ENCODE results near the gene CFAP20DC.
"Not testable (repeated sequence)": the region's sequence is repeated elsewhere in the genome, so short reads cannot be mapped to it uniquely, and the experiment has no call there.

Gene CFAP20DC

GRCh38 chr3:58991623-58992022, 58.2 kb downstream of the CFAP20DC start:
- H3K27me3 ChIP-seq (ENCODE audit: insufficient read depth, low read length): no peaks in the 10 kb centered on the region
- no peak overlapping the region for H3K9ac ChIP-seq (ENCODE audit: low read depth, low read length)
- no peaks in the 10 kb centered on the region for H3K36me3 ChIP-seq (ENCODE audit: insufficient read depth, low read depth, low read length)
- H3K27ac ChIP-seq (ENCODE audit: low read length): no peak overlapping the region
- no peak overlapping the region for H3K4me3 ChIP-seq (ENCODE audit: low read length)
- H3K9me3 ChIP-seq (ENCODE audit: insufficient read depth, low read depth, low read length): no peaks in the 10 kb centered on the region
- no peaks in the 10 kb centered on the region for H3K4me1 ChIP-seq (ENCODE audit: insufficient read depth, low read length)

GRCh38 chr3:58991026-58991425, 58.8 kb downstream of the CFAP20DC start:
- no peaks in the 10 kb centered on the region for H3K4me1 ChIP-seq (ENCODE audit: insufficient read depth, low read length)
- no peaks in the 10 kb centered on the region for H3K27me3 ChIP-seq (ENCODE audit: insufficient read depth, low read length)
- H3K27ac ChIP-seq (ENCODE audit: low read length): no peak overlapping the region
- no peaks in the 10 kb centered on the region for H3K36me3 ChIP-seq (ENCODE audit: insufficient read depth, low read depth, low read length)
- H3K9ac ChIP-seq (ENCODE audit: low read depth, low read length): no peak overlapping the region
- H3K9me3 ChIP-seq (ENCODE audit: insufficient read depth, low read depth, low read length): no peaks in the 10 kb centered on the region
- H3K4me3 ChIP-seq (ENCODE audit: low read length): no peak overlapping the region

- no peaks in the 10 kb centered on the region for H3K27me3 ChIP-seq (ENCODE audit: insufficient read depth, low read length)
- H3K4me3 ChIP-seq (ENCODE audit: low read length): no peak overlapping the region
- no peaks in the 10 kb centered on the region for H3K4me1 ChIP-seq (ENCODE audit: insufficient read depth, low read length)
- no peak overlapping the region for H3K9ac ChIP-seq (ENCODE audit: low read depth, low read length)
- H3K9me3 ChIP-seq (ENCODE audit: insufficient read depth, low read depth, low read length): no peaks in the 10 kb centered on the region
- H3K27ac ChIP-seq (ENCODE audit: low read length): no peak overlapping the region
- H3K36me3 ChIP-seq (ENCODE audit: insufficient read depth, low read depth, low read length): no peaks in the 10 kb centered on the region
These were observed 59.9 kb downstream of the CFAP20DC start for GRCh38 chr3:58989955-58990354.

GRCh38 chr3:58989163-58989562, 60.7 kb downstream of the CFAP20DC start:
- no peak overlapping the region for H3K4me3 ChIP-seq (ENCODE audit: low read length)
- no peaks in the 10 kb centered on the region for H3K4me1 ChIP-seq (ENCODE audit: insufficient read depth, low read length)
- no peaks in the 10 kb centered on the region for H3K9me3 ChIP-seq (ENCODE audit: insufficient read depth, low read depth, low read length)
- H3K36me3 ChIP-seq (ENCODE audit: insufficient read depth, low read depth, low read length): no peaks in the 10 kb centered on the region
- H3K9ac ChIP-seq (ENCODE audit: low read depth, low read length): no peak overlapping the region
- no peaks in the 10 kb centered on the region for H3K27me3 ChIP-seq (ENCODE audit: insufficient read depth, low read length)
- no peak overlapping the region for H3K27ac ChIP-seq (ENCODE audit: low read length)

- no peaks in the 10 kb centered on the region for H3K9me3 ChIP-seq (ENCODE audit: insufficient read depth, low read depth, low read length)
- H3K36me3 ChIP-seq (ENCODE audit: insufficient read depth, low read depth, low read length): no peaks in the 10 kb centered on the region
- no peak overlapping the region for H3K9ac ChIP-seq (ENCODE audit: low read depth, low read length)
- H3K4me1 ChIP-seq (ENCODE audit: insufficient read depth, low read length): no peaks in the 10 kb centered on the region
- H3K4me3 ChIP-seq (ENCODE audit: low read length): no peak overlapping the region
- H3K27ac ChIP-seq (ENCODE audit: low read length): no peak overlapping the region
- H3K27me3 ChIP-seq (ENCODE audit: insufficient read depth, low read length): no peaks in the 10 kb centered on the region
These were observed 61.8 kb downstream of the CFAP20DC start for GRCh38 chr3:58988041-58988440.

- H3K4me1 ChIP-seq (ENCODE audit: insufficient read depth, low read length): no peaks in the 10 kb centered on the region
- no peak overlapping the region for H3K27ac ChIP-seq (ENCODE audit: low read length)
- no peak overlapping the region for H3K9ac ChIP-seq (ENCODE audit: low read depth, low read length)
- no peaks in the 10 kb centered on the region for H3K27me3 ChIP-seq (ENCODE audit: insufficient read depth, low read length)
- H3K9me3 ChIP-seq (ENCODE audit: insufficient read depth, low read depth, low read length): no peaks in the 10 kb centered on the region
- no peak overlapping the region for H3K4me3 ChIP-seq (ENCODE audit: low read length)
- no peaks in the 10 kb centered on the region for H3K36me3 ChIP-seq (ENCODE audit: insufficient read depth, low read depth, low read length)
These were observed 63.2 kb downstream of the CFAP20DC start for GRCh38 chr3:58986654-58987053.

- Histone ChIP-seq H3K9ac (ENCODE audit: low read depth, low read length) (no peak overlapping the region), H3K4me1 (ENCODE audit: insufficient read depth, low read length) (no peaks in the 10 kb centered on the region), H3K4me3 (ENCODE audit: low read length) (no peak overlapping the region), H3K27ac (ENCODE audit: low read length) (no peak overlapping the region), H3K27me3 (ENCODE audit: insufficient read depth, low read length) (no peaks in the 10 kb centered on the region), H3K9me3 (ENCODE audit: insufficient read depth, low read depth, low read length) (no peaks in the 10 kb centered on the region), H3K36me3 (ENCODE audit: insufficient read depth, low read depth, low read length) (no peaks in the 10 kb centered on the region)
These were observed 70.0 kb downstream of the CFAP20DC start for GRCh38 chr3:58979840-58980239.

GRCh38 chr3:58973796-58974195, 76.0 kb downstream of the CFAP20DC start:
- Histone ChIP-seq H3K27ac (ENCODE audit: low read length) (no peak overlapping the region), H3K36me3 (ENCODE audit: insufficient read depth, low read depth, low read length) (no peaks in the 10 kb centered on the region), H3K9ac (ENCODE audit: low read depth, low read length) (no peak overlapping the region), H3K4me1 (ENCODE audit: insufficient read depth, low read length) (no peaks in the 10 kb centered on the region), H3K27me3 (ENCODE audit: insufficient read depth, low read length) (no peaks in the 10 kb centered on the region), H3K4me3 (ENCODE audit: low read length) (no peak overlapping the region), H3K9me3 (ENCODE audit: insufficient read depth, low read depth, low read length) (no peaks in the 10 kb centered on the region)

GRCh38 chr3:58967866-58968265, 82.0 kb downstream of the CFAP20DC start:
- not testable (repeated sequence) for H3K9me3 ChIP-seq (ENCODE audit: insufficient read depth, low read depth, low read length); H3K4me1 ChIP-seq (ENCODE audit: insufficient read depth, low read length); H3K4me3 ChIP-seq (ENCODE audit: low read length); H3K9ac ChIP-seq (ENCODE audit: low read depth, low read length); H3K36me3 ChIP-seq (ENCODE audit: insufficient read depth, low read depth, low read length); H3K27ac ChIP-seq (ENCODE audit: low read length); H3K27me3 ChIP-seq (ENCODE audit: insufficient read depth, low read length)

GRCh38 chr3:58965865-58966264, 84.0 kb downstream of the CFAP20DC start:
- Histone ChIP-seq H3K27ac (ENCODE audit: low read length) (no peak overlapping the region), H3K9ac (ENCODE audit: low read depth, low read length) (no peak overlapping the region), H3K4me1 (ENCODE audit: insufficient read depth, low read length) (no peaks in the 10 kb centered on the region), H3K27me3 (ENCODE audit: insufficient read depth, low read length) (no peaks in the 10 kb centered on the region), H3K36me3 (ENCODE audit: insufficient read depth, low read depth, low read length) (no peaks in the 10 kb centered on the region), H3K9me3 (ENCODE audit: insufficient read depth, low read depth, low read length) (no peaks in the 10 kb centered on the region), H3K4me3 (ENCODE audit: low read length) (no peak overlapping the region)

- Histone ChIP-seq H3K27me3 (ENCODE audit: insufficient read depth, low read length) (no peaks in the 10 kb centered on the region), H3K27ac (ENCODE audit: low read length) (no peak overlapping the region), H3K9me3 (ENCODE audit: insufficient read depth, low read depth, low read length) (no peaks in the 10 kb centered on the region)
These were observed 85.8 kb downstream of the CFAP20DC start for GRCh38 chr3:58963928-58964503.

GRCh38 chr3:58962816-58963215, 87.0 kb downstream of the CFAP20DC start:
- H3K9me3 ChIP-seq (ENCODE audit: insufficient read depth, low read depth, low read length): no peaks in the 10 kb centered on the region
- H3K9ac ChIP-seq (ENCODE audit: low read depth, low read length): no peak overlapping the region
- no peak overlapping the region for H3K27ac ChIP-seq (ENCODE audit: low read length)

More at GRCh38 chr3:58963928-58964503, 85.8 kb downstream of the CFAP20DC start:
- H3K4me1 ChIP-seq (ENCODE audit: insufficient read depth, low read length): no peaks in the 10 kb centered on the region
- H3K36me3 ChIP-seq (ENCODE audit: insufficient read depth, low read depth, low read length): no peaks in the 10 kb centered on the region
- no peak overlapping the region for H3K4me3 ChIP-seq (ENCODE audit: low read length)
- H3K9ac ChIP-seq (ENCODE audit: low read depth, low read length): no peak overlapping the region

More at GRCh38 chr3:58962816-58963215, 87.0 kb downstream of the CFAP20DC start:
- no peak overlapping the region for H3K4me3 ChIP-seq (ENCODE audit: low read length)
- H3K27me3 ChIP-seq (ENCODE audit: insufficient read depth, low read length): no peaks in the 10 kb centered on the region
- no peaks in the 10 kb centered on the region for H3K4me1 ChIP-seq (ENCODE audit: insufficient read depth, low read length)
- H3K36me3 ChIP-seq (ENCODE audit: insufficient read depth, low read depth, low read length): no peaks in the 10 kb centered on the region

Data from iPS-20b (cell line).